Liver (tissue), 9 donors: Measurements from ENCODE around the gene CACHD1. TPM values are rescaled to one million over a fixed set of nuclear protein-coding genes. Genes with fewer than 3 reads are reported as not detected.

Source experiments
- DNase-seq: peaks from one replicate; pipeline ENCODE4 v3.0.0-alpha.2; 2017; ENCODE audit warnings: low spot score
- H3K27ac ChIP-seq, 2 donors: one replicate each; pipeline ENCODE4 v1.7.0; 2013; ENCODE audit warnings: inconsistent platforms in 2 of 2, low read length in 2 of 2, control low read depth in 1 of 2, low read depth in 1 of 2, mild to moderate bottlenecking in 1 of 2
- H3K27me3 ChIP-seq, 4 donors: one replicate each; pipeline versions ENCODE4 v1.6.1 to v1.7.0; 2013; ENCODE audit warnings: low read length in 3 of 4, inconsistent platforms in 1 of 4, mild to moderate bottlenecking in 1 of 4, moderate library complexity in 1 of 4; ENCODE audit not compliant: control insufficient read depth in 4 of 4, insufficient read depth in 4 of 4
- H3K36me3 ChIP-seq, 4 donors: one replicate each; pipeline versions ENCODE4 v1.6.1 to v1.7.0; 2013; ENCODE audit warnings: low read length in 3 of 4, mild to moderate bottlenecking in 3 of 4, low read depth in 1 of 4, moderate library complexity in 1 of 4; ENCODE audit not compliant: control insufficient read depth in 4 of 4, insufficient read depth in 3 of 4
- H3K4me1 ChIP-seq, 4 donors: one replicate each; pipeline versions ENCODE4 v1.6.1 to v1.7.0; 2013; ENCODE audit warnings: low read length in 3 of 4, mild to moderate bottlenecking in 3 of 4, moderate library complexity in 1 of 4; ENCODE audit not compliant: control insufficient read depth in 4 of 4, insufficient read depth in 4 of 4
- H3K4me3 ChIP-seq, 3 donors: one replicate each; pipeline versions ENCODE4 v1.6.1 to v1.7.0; 2013; ENCODE audit warnings: low read length in 3 of 3, control low read depth in 1 of 3, low read depth in 1 of 3, mild to moderate bottlenecking in 1 of 3
- H3K9ac ChIP-seq, 2 donors: one replicate each; pipeline ENCODE4 v1.7.0; 2013; ENCODE audit warnings: low read length in 2 of 2, mild to moderate bottlenecking in 2 of 2, moderate library complexity in 2 of 2, control low read depth in 1 of 2, low read depth in 1 of 2
- H3K9me3 ChIP-seq, 4 donors: one replicate each; pipeline versions ENCODE4 v1.6.1 to v1.7.0; 2013; ENCODE audit warnings: low read length in 3 of 4; ENCODE audit not compliant: control insufficient read depth in 4 of 4
- FOXA1 ChIP-seq: IDR thresholded peaks from 2 replicates; pipeline ENCODE4 v1.6.1; 2016; ENCODE audit warnings: antibody characterized with exemption
- FOXA2 ChIP-seq: IDR thresholded peaks from 2 replicates; pipeline ENCODE4 v1.6.1; 2016; ENCODE audit warnings: antibody characterized with exemption
- GABPA ChIP-seq, 2 donors: IDR thresholded peaks in 1 of 2; conservative IDR thresholded peaks in 1 of 2; 2 replicates each; pipeline ENCODE4 v1.6.1; 2016; ENCODE audit warnings: antibody characterized with exemption in 2 of 2, mild to moderate bottlenecking in 1 of 2, moderate library complexity in 1 of 2
- HNF4A ChIP-seq, 2 donors: conservative IDR thresholded peaks; 2 replicates each; pipeline ENCODE4 v1.6.1; 2016; ENCODE audit warnings: antibody characterized with exemption in 2 of 2, mild to moderate bottlenecking in 2 of 2
- HNF4G ChIP-seq: IDR thresholded peaks from 2 replicates; pipeline ENCODE4 v1.6.1; 2016; ENCODE audit warnings: antibody characterized with exemption
- JUND ChIP-seq, 2 donors: IDR thresholded peaks; 2 replicates each; pipeline ENCODE4 v1.6.1; 2016; ENCODE audit warnings: antibody characterized with exemption in 2 of 2
- NR2F2 ChIP-seq: IDR thresholded peaks from 2 replicates; pipeline ENCODE4 v1.6.1; 2016; ENCODE audit warnings: antibody characterized with exemption
- RAD21 ChIP-seq, 2 donors: IDR thresholded peaks; 2 replicates each; pipeline ENCODE4 v1.6.1; 2016; ENCODE audit warnings: antibody characterized with exemption in 2 of 2, mild to moderate bottlenecking in 2 of 2
- SP1 ChIP-seq: IDR thresholded peaks from 2 replicates; pipeline ENCODE4 v1.6.1; 2018; ENCODE audit warnings: antibody characterized with exemption, mild to moderate bottlenecking
- TAF1 ChIP-seq: conservative IDR thresholded peaks from 2 replicates; pipeline ENCODE4 v1.6.1; 2016; ENCODE audit warnings: antibody characterized with exemption, mild to moderate bottlenecking
- YY1 ChIP-seq: IDR thresholded peaks from 2 replicates; pipeline ENCODE4 v1.6.1; 2016; ENCODE audit warnings: antibody characterized with exemption, mild to moderate bottlenecking
- WGBS: extraction: QIAGEN DNeasy Blood & Tissue Kit; methylation state at CpG from one replicate; pipeline ENCODE4 v1.1.7; 2013; 5-methylcytosine and 5-hydroxymethylcytosine counted together
- polyA plus RNA-seq, 2 donors: library from polyadenylated mRNA; stranded (reverse) in 1 of 2; unstranded in 1 of 2; fragments of 200-250 nt in 1 of 2; fragments of >200 nt in 1 of 2; fragmentation: Nextera tagmentation in 1 of 2; extraction: Ambion mirVana in 1 of 2; gene quantifications; one replicate each; pipeline versions ENCODE4 v1.2.1 to v1.2.3, GENCODE V29; 2013 to 2015
- total RNA-seq, 2 donors: library from RNA; depleted of rRNA; stranded (reverse); fragments of >200 nt; gene quantifications; one replicate each; pipeline ENCODE4 v1.2.3, GENCODE V29; 2014
- TF ChIP-seq, protein P1 (sequence below): IDR thresholded peaks from 2 replicates; pipeline ENCODE4 v1.6.1; 2016; ENCODE audit warnings: antibody characterized with exemption
- TF ChIP-seq, protein P2 (sequence below): fragments of 150-350 bp; IDR thresholded peaks from 2 replicates; pipeline ENCODE4 v1.5.1; 2017; ENCODE audit warnings: improper control_type of control experiment, low read depth, low read length; ENCODE audit not compliant: missing input control
- TF ChIP-seq, protein P3 (sequence below): IDR thresholded peaks from 2 replicates; pipeline ENCODE4 v1.6.1; 2016; ENCODE audit warnings: antibody characterized with exemption
- TF ChIP-seq, protein P4 (sequence below): IDR thresholded peaks from 2 replicates; pipeline ENCODE4 v1.6.1; 2016; ENCODE audit warnings: antibody characterized with exemption, mild to moderate bottlenecking
- TF ChIP-seq, protein P5 (sequence below): IDR thresholded peaks from 2 replicates; pipeline ENCODE4 v1.6.1; 2016; ENCODE audit warnings: antibody characterized with exemption
- donor health status: healthy.
- donor health status: healthy.
- donor health status: healthy.
- donor health status: healthy.
- donor health status: healthy.

The CACHD1 gene
- total and polyA plus RNA-seq, 4 donors = 0.68 to 4.2 (median 2.3) TPM

DNA sequence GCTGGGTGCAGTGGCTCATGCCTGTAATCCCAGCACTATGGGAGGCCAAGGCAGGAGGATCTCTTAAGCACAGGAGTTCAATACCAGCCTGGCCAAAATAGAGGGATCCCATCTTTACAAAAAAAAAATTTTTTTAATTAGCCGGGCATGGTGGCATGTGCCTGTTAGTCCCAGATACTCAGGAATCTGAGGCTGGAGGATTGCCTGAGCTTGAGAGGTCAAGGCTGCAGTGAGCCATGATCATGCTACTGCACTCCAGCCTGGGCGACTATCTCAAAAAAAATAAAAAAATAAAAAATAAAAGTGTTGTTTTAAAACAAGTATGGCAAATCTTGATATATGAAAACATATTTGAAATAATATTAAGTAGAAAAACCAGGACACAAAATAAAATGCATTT lies 44.4 kb upstream of the CACHD1 start (continued):
- TF ChIP-seq, protein P1, sequence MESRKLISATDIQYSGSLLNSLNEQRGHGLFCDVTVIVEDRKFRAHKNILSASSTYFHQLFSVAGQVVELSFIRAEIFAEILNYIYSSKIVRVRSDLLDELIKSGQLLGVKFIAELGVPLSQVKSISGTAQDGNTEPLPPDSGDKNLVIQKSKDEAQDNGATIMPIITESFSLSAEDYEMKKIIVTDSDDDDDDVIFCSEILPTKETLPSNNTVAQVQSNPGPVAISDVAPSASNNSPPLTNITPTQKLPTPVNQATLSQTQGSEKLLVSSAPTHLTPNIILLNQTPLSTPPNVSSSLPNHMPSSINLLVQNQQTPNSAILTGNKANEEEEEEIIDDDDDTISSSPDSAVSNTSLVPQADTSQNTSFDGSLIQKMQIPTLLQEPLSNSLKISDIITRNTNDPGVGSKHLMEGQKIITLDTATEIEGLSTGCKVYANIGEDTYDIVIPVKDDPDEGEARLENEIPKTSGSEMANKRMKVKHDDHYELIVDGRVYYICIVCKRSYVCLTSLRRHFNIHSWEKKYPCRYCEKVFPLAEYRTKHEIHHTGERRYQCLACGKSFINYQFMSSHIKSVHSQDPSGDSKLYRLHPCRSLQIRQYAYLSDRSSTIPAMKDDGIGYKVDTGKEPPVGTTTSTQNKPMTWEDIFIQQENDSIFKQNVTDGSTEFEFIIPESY = no peak
- no peak for TF ChIP-seq JUND (IDR thresholded peaks at IDR 0.05)
- no peak for TF ChIP-seq NR2F2

DNA sequence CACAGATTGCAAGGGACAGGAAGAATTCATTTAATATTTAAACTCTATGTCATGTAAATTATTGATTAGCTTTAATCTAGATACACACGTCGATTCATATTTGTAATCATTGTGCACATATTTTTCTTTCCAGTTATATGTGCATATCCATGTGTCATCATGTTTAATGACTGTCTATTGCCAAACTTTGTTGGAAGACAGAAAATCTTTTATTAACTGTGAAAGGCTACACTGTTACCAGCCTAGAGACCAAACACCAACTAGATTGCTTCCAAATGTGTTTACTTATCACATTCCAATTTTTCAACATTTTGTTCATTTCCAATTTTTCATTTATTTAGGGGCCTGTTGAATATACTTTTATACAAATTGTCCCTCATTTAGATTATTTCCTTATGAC lies 43.2 kb upstream of the CACHD1 start:
- Histone ChIP-seq H3K9ac (no peak overlapping the region), H3K27ac (no peak overlapping the region), H3K27me3 (no peaks in the 10 kb centered on the region), H3K4me3 (no peak overlapping the region), H3K4me1 (peaks cover 0 to 3% (median 2%) of the 10 kb centered on the region in 4 donors), H3K9me3 (no peaks in the 10 kb centered on the region), H3K36me3 (no peaks in the 10 kb centered on the region)
- TF ChIP-seq GABPA (IDR thresholded peaks at IDR 0.05 in 1 of 2, conservative IDR thresholded peaks at IDR 0.05 in 1 of 2) (no peak), FOXA2 (no peak)
- 34% methylated on average over 2 of the region's 2 CpGs for WGBS
- DNase-seq = no peak

DNA sequence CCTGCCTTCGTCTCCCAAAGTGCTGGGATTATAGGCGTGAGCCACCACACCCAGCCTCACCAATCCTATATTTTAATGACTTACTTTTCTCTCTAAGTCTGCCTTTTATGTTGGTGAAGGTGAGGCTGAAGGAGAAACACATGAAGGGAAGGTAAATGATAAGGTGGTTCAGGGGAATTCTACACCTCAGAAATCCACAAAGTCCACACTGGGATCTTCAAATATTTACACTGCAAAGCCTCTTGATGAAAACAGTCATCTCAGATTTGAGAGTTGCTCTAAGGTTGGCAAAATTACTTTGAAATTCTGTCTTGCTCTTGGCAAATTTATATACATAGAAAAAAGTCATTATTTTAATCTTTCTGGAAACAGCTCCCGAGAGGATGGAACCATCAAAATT lies 42.0 kb upstream of the CACHD1 start:
- Histone ChIP-seq H3K27me3 (no peaks in the 10 kb centered on the region), H3K9me3 (no peaks in the 10 kb centered on the region), H3K4me1 (peaks cover 0 to 2% (median 0%) of the 10 kb centered on the region in 4 donors), H3K4me3 (no peak overlapping the region), H3K27ac (no peak overlapping the region), H3K36me3 (no peaks in the 10 kb centered on the region), H3K9ac (no peak overlapping the region)
- TF ChIP-seq, protein P2, sequence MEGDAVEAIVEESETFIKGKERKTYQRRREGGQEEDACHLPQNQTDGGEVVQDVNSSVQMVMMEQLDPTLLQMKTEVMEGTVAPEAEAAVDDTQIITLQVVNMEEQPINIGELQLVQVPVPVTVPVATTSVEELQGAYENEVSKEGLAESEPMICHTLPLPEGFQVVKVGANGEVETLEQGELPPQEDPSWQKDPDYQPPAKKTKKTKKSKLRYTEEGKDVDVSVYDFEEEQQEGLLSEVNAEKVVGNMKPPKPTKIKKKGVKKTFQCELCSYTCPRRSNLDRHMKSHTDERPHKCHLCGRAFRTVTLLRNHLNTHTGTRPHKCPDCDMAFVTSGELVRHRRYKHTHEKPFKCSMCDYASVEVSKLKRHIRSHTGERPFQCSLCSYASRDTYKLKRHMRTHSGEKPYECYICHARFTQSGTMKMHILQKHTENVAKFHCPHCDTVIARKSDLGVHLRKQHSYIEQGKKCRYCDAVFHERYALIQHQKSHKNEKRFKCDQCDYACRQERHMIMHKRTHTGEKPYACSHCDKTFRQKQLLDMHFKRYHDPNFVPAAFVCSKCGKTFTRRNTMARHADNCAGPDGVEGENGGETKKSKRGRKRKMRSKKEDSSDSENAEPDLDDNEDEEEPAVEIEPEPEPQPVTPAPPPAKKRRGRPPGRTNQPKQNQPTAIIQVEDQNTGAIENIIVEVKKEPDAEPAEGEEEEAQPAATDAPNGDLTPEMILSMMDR = no peak
- TF ChIP-seq, protein P3, sequence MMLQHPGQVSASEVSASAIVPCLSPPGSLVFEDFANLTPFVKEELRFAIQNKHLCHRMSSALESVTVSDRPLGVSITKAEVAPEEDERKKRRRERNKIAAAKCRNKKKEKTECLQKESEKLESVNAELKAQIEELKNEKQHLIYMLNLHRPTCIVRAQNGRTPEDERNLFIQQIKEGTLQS = no peak
- TF ChIP-seq YY1 (no peak), HNF4A (conservative IDR thresholded peaks at IDR 0.05) (no peak), FOXA1 (no peak), JUND (IDR thresholded peaks at IDR 0.05) (no peak)
- WGBS = 45% methylated on average over 3 of the region's 3 CpGs
- DNase-seq = no peak

DNA sequence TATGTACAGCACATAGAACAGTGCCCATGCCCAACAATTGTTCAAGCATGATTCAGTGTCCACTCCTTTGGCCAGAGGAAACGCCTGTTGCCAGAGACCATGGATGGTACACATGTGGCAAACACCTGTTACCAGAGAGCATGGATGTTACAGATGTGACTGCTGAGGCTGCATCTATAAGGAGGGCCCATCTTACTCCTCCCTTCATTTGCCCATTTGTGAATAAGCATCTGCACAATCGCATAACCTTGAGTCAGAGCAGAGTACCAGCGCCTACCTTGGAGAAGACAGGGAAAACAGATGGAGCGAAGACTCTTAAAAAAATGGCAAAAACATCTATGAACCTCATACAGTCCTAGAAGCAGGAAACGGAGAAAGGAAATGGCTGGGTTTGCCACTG lies 36.6 kb upstream of the CACHD1 start:
- WGBS = 94% methylated on average over 5 of the region's 5 CpGs
- no peaks in the 10 kb centered on the region for H3K27me3 ChIP-seq
- H3K36me3 ChIP-seq = no peaks in the 10 kb centered on the region
- H3K27ac ChIP-seq = no peak overlapping the region
- peaks cover 3 to 13% (median 4%) of the 10 kb centered on the region in 4 donors for H3K4me1 ChIP-seq
- DNase-seq = no peak
- no peak overlapping the region for H3K4me3 ChIP-seq
- no peaks in the 10 kb centered on the region for H3K9me3 ChIP-seq
- no peak overlapping the region for H3K9ac ChIP-seq
- TF ChIP-seq, protein P1 = no peak
- TF ChIP-seq, protein P4, sequence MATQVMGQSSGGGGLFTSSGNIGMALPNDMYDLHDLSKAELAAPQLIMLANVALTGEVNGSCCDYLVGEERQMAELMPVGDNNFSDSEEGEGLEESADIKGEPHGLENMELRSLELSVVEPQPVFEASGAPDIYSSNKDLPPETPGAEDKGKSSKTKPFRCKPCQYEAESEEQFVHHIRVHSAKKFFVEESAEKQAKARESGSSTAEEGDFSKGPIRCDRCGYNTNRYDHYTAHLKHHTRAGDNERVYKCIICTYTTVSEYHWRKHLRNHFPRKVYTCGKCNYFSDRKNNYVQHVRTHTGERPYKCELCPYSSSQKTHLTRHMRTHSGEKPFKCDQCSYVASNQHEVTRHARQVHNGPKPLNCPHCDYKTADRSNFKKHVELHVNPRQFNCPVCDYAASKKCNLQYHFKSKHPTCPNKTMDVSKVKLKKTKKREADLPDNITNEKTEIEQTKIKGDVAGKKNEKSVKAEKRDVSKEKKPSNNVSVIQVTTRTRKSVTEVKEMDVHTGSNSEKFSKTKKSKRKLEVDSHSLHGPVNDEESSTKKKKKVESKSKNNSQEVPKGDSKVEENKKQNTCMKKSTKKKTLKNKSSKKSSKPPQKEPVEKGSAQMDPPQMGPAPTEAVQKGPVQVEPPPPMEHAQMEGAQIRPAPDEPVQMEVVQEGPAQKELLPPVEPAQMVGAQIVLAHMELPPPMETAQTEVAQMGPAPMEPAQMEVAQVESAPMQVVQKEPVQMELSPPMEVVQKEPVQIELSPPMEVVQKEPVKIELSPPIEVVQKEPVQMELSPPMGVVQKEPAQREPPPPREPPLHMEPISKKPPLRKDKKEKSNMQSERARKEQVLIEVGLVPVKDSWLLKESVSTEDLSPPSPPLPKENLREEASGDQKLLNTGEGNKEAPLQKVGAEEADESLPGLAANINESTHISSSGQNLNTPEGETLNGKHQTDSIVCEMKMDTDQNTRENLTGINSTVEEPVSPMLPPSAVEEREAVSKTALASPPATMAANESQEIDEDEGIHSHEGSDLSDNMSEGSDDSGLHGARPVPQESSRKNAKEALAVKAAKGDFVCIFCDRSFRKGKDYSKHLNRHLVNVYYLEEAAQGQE = no peak
- TF ChIP-seq NR2F2 = no peak
- TF ChIP-seq RAD21 (IDR thresholded peaks at IDR 0.05) = no peak
- no peak for TF ChIP-seq TAF1
- TF ChIP-seq GABPA (IDR thresholded peaks at IDR 0.05 in 1 of 2, conservative IDR thresholded peaks at IDR 0.05 in 1 of 2) = no peak
- TF ChIP-seq SP1 = no peak
- TF ChIP-seq HNF4G = no peak
- TF ChIP-seq, protein P5, sequence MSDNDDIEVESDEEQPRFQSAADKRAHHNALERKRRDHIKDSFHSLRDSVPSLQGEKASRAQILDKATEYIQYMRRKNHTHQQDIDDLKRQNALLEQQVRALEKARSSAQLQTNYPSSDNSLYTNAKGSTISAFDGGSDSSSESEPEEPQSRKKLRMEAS = no peak
- TF ChIP-seq HNF4A (conservative IDR thresholded peaks at IDR 0.05) = no peak
- TF ChIP-seq, protein P3 = no peak
